Cerebellar nuclear complex (tissue), 1 donor: Measurements from ENCODE around the gene RAD50.
"Not testable (repeated sequence)": the region's sequence is repeated elsewhere in the genome, so short reads cannot be mapped to it uniquely, and the experiment has no call there.

Experiments used
- DNase-seq, 2 experiments: peaks; one replicate each; lab custom pipeline; 2025; lab: John Stamatoyannopoulos, UW

RAD50 gene

GRCh38 chr5:132556763-132557477, at the start of gene RAD50:
TSS of gene RAD50 (plus strand) at chr5:132556977. CDS start at chr5:132557325, 348 bp downstream.
- peak in 1 of 2 experiments; percentile 46 for DNase-seq

GRCh38 chr5:132510076-132510475, 46.7 kb upstream of the RAD50 start:
- DNase-seq = no peak

- not testable (repeated sequence) for DNase-seq
These were observed 43.0 kb upstream of the RAD50 start for GRCh38 chr5:132513618-132514336.

- DNase-seq = not testable (repeated sequence)
These were observed 34.7 kb upstream of the RAD50 start for GRCh38 chr5:132522067-132522466.

- DNase-seq = not testable (repeated sequence)
These were observed 31.9 kb upstream of the RAD50 start for GRCh38 chr5:132524877-132525276.

- DNase-seq = no peak
These were observed 31.5 kb upstream of the RAD50 start for GRCh38 chr5:132525299-132525724.

- peak in 1 of 2 experiments; percentile 39 for DNase-seq
These were observed 30.3 kb upstream of the RAD50 start for GRCh38 chr5:132526290-132526973.

- no peak for DNase-seq
These were observed 29.7 kb upstream of the RAD50 start for GRCh38 chr5:132526974-132527564.

GRCh38 chr5:132528021-132528420, 28.8 kb upstream of the RAD50 start:
- DNase-seq = no peak

GRCh38 chr5:132528866-132529634, 27.7 kb upstream of the RAD50 start:
- no peak for DNase-seq

GRCh38 chr5:132530946-132531345, 25.8 kb upstream of the RAD50 start:
- DNase-seq = no peak

- DNase-seq = no peak
These were observed 17.1 kb upstream of the RAD50 start for GRCh38 chr5:132539716-132540115.

- no peak for DNase-seq
These were observed 16.6 kb upstream of the RAD50 start for GRCh38 chr5:132540149-132540548.

- no peak for DNase-seq
These were observed 16.0 kb upstream of the RAD50 start for GRCh38 chr5:132540764-132541163.

- no peak for DNase-seq
These were observed 13.1 kb upstream of the RAD50 start, which contains the start of gene IL5 for GRCh38 chr5:132543472-132544201. TSS of gene IL5 (minus strand) at chr5:132543522. CDS start at chr5:132543478, 44 bp downstream.

GRCh38 chr5:132546108-132546507, 10.7 kb upstream of the RAD50 start:
- DNase-seq = no peak

GRCh38 chr5:132547269-132547668, 9.5 kb upstream of the RAD50 start:
- DNase-seq = no peak

- not testable (repeated sequence) for DNase-seq
These were observed 7.9 kb upstream of the RAD50 start for GRCh38 chr5:132548834-132549233.

- no peak for DNase-seq
These were observed 7.2 kb upstream of the RAD50 start for GRCh38 chr5:132549576-132549975.

GRCh38 chr5:132556153-132556762, 519 bp upstream of the RAD50 start:
- DNase-seq = no peak
